Occipital lobe (tissue), 2 donors: Measurements from ENCODE around the gene NGFR. TPM values are rescaled to one million over a fixed set of nuclear protein-coding genes. Genes with fewer than 3 reads are reported as not detected.

Experiments
- DNase-seq: peaks from one replicate; lab custom pipeline; 2025; lab: John Stamatoyannopoulos, UW
- total RNA-seq: library from RNA; depleted of rRNA; stranded (reverse); fragments of >200 nt; gene quantifications from one replicate; pipeline ENCODE4 v1.2.3, GENCODE V29; 2014

NGFR gene
- total RNA-seq, 1 donor from 2014 or later, result 3.3 TPM

- DNase-seq, result peak; percentile 56
These were observed 20.2 kb downstream of the NGFR start for GRCh38 chr17:49515196-49515770.

GRCh38 chr17:49516180-49516579 lies 21.1 kb downstream of the NGFR start:
- DNase-seq, result no peak

DNA sequence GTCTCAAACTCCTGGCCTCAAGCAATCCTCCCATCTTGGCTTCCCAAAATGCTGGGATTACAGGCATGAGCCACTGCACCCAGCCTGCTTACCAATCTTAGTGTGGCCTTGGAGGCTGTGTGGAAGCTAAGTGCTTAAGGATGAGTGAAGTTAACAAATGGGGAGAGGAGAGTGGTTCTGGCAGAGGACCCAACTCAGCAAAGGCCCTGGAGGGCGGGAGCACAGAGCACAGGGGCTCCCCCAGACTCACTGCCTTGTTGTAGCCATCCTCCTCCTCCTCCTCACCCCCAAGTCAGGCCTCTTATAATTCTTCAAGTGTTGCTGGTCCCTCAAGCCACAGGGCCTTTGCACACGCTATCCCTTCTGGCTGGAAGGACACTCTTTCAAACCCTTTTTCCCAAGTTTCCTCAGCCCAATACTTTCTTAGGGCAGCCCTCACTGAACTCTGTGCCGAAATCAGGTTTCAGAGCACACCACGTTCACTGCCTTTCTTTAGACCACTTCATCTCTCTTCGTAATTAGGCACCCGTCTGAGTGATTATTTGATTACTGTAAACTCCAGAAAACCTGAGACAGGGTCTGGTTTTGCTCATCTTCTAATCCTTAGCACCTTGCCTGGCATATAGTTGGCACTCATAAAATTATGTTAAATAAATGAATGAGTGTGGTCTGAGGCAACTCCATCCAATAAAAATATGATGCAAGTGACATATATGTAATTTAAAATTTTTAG lies 23.4 kb downstream of the NGFR start:
- no peak for DNase-seq

DNA sequence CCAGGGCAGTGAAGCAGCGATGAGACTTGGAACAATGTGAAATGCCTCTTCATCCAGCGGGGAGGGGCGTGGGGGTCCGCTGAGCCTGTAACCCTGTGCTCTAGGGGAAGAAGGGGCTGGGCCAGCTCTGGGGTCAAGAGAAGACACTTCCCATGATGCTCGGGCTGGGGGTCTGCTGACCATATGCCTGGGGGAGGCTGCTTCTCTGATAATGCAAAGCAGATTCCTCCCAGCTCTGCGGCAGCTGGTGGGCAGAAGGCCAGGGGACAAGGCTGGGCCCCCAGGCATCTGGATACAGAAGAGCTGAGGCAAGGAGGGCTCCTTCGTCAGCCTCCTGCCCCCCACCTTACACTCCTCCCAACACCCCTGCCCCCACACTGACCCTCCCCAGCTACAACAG lies 24.7 kb downstream of the NGFR start:
- DNase-seq, result no peak

- no peak for DNase-seq
These were observed 25.4 kb downstream of the NGFR start for GRCh38 chr17:49520386-49521087.

GRCh38 chr17:49521088-49521450 lies 26.0 kb downstream of the NGFR start:
- DNase-seq, result no peak

- DNase-seq, result no peak
These were observed 26.6 kb downstream of the NGFR start for GRCh38 chr17:49521471-49522356.

- DNase-seq, result no peak
These were observed 27.3 kb downstream of the NGFR start for GRCh38 chr17:49522357-49522890.

DNA sequence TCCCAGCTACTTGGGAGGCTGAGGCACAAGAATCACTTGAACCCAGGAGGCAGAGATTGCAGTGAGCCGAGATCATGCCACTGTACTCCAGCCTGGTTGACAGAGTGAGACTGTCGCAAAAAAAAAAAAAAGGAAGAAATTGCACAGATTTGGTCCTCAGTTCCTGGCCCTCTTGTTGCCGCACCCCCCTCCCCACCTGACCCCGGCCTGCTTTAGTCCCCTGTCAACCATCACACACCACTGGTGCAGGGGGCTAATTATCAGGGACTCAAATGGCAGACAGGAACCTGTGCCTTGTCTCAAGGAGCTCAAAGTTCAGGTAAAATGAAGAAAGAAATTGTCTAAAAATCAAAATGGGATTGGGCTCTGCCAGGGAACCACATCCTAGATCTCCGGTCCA lies 28.1 kb downstream of the NGFR start:
- DNase-seq, result no peak

- no peak for DNase-seq
These were observed 28.8 kb downstream of the NGFR start for GRCh38 chr17:49523706-49524472.

DNA sequence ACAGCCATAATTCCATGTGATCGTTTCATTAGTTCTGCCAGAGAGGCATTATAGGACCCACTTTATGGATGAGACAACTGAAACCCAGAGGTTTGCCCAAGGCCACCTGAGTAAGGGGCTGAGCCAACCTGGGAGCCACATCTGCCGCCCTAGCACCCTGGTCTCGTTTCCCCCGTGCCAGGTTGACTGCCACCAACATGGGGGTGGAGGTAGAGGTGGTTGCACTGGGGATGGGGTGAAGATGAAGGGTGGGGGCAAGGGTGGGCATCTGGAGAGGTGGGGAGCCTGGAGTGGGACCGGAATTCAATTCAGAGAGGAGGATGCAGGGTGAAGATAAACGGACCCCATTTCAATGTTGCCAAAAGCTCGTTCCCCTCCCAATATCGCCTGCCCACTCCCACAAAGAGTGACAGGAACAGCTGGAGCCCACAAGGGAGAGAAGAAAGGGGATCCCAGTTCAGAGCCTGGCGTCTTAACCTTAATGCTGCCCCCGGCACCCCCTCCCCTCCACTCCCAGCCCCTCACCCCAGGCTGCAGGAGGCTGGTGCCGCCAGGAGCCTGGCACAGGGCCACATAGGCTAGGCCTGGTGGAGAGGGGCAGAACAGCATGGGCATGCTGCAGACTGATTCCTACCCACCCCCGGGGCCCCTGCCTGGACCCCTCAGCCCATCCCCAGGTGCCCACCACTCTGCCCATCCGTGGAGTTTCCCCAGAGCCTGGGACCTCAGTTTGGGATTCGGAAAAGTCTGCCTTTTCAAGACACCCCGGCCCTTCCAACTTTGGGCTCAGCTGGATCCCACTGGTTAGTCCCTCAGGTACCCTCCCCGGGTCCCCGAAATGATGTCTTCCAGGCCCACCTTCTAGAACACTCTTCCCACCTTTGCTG lies 29.6 kb downstream of the NGFR start:
- DNase-seq, result no peak

- no peak for DNase-seq
These were observed 31.0 kb downstream of the NGFR start for GRCh38 chr17:49525831-49526741.

- DNase-seq, result no peak
These were observed 33.0 kb downstream of the NGFR start for GRCh38 chr17:49527927-49528651.

DNA sequence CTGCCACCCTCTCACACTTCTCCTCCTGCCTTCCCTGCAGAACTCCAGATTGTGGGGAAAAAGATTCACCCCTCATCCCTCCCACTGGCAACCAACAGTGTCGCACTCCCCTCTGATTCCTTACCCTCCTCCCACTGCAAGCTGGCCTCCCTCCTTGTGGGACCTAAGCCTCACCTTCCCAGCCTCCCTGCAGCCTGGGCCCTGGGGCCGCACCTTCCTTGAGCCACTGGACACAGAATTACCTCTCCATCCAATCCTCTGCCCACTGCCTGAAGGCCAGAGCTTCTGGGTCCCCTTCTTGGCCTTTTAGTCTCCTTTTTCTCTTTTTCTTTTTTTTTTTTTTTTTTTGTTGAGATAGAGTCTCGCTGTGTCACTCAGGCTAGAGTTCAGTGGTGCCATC lies 33.9 kb downstream of the NGFR start:
- DNase-seq, result no peak

GRCh38 chr17:49530118-49530517 lies 35.0 kb downstream of the NGFR start:
- no peak for DNase-seq

- DNase-seq, result no peak
These were observed 48.8 kb downstream of the NGFR start for GRCh38 chr17:49543860-49544259.

GRCh38 chr17:49545007-49545660 lies 50.0 kb downstream of the NGFR start:
- DNase-seq, result no peak
